ENCODE results near the gene DDX60. TPM values are rescaled to one million over a fixed set of nuclear protein-coding genes. Genes with fewer than 3 reads are reported as not detected.

DDX60 gene
- polyA plus RNA-seq, 12 donors = 4.4 to 32.0 (median 5.5) TPM; not detected in 1

GRCh38 chr4:168203233-168203911 lies 115.2 kb downstream of the DDX60 start:
- DNase-seq = no peak

GRCh38 chr4:168200685-168201084 lies 117.9 kb downstream of the DDX60 start:
- no peak for DNase-seq

GRCh38 chr4:168199260-168199957 lies 119.1 kb downstream of the DDX60 start:
- no peak for DNase-seq

- DNase-seq = no peak
Measured at GRCh38 chr4:168197926-168198325, 120.6 kb downstream of the DDX60 start.

- DNase-seq = no peak
Measured at GRCh38 chr4:168188754-168189153, 129.8 kb downstream of the DDX60 start.

GRCh38 chr4:168183717-168184571 lies 134.6 kb downstream of the DDX60 start:
- DNase-seq = peak; percentile 40

- DNase-seq = no peak
Measured at GRCh38 chr4:168177546-168178149, 140.9 kb downstream of the DDX60 start.

- DNase-seq = no peak
Measured at GRCh38 chr4:168174308-168174707, 144.2 kb downstream of the DDX60 start.

- DNase-seq = no peak
Measured at GRCh38 chr4:168167714-168168284, 150.8 kb downstream of the DDX60 start.

Other genes starting within 250 kb of the DDX60 start
- under 1 TPM in 1 of 12 donors, not detected in 11; 0.08 TPM for gene ANXA10, start 226.2 kb downstream of the DDX60 start, polyA plus RNA-seq (ENCODE audit: insufficient read length in 12 of 12)
- 10 to 100 TPM in 4 of 12 donors, 1 to 10 TPM in 7, not detected in 1; 5.2 to 15.2 (median 8.8) TPM for gene DDX60L, start 161.7 kb upstream of the DDX60 start, polyA plus RNA-seq (ENCODE audit: insufficient read length in 12 of 12)
- gene PALLD, start 178.3 kb upstream of the DDX60 start, polyA plus RNA-seq (ENCODE audit: insufficient read length in 12 of 12) = 100 to 1,000 TPM in 11 of 12 donors, not detected in 1; 114 to 205 (median 160) TPM